Stimulated activated CD8-positive, alpha-beta memory T cell treated with anti-CD3 and anti-CD28 coated beads, Interleukin-7, amount 100 ng/mL, for 1 hour (primary cell): ENCODE measurements around the gene SULT1C2.
"Not testable (repeated sequence)": the region's sequence is repeated elsewhere in the genome, so short reads cannot be mapped to it uniquely, and the experiment has no call there.

Experiments used
- DNase-seq, 2 donors: peaks; one replicate each; pipeline ENCODE4 v3.0.0-alpha.2; 2020; ENCODE audit warnings: low read depth in 2 of 2

Gene SULT1C2

GRCh38 chr2:108351889-108352288 is 63.2 kb downstream of the SULT1C2 start:
- no peak for DNase-seq

GRCh38 chr2:108354136-108354535 is 65.4 kb downstream of the SULT1C2 start:
- no peak for DNase-seq

- DNase-seq: no peak
Observed at GRCh38 chr2:108355906-108356734, 67.4 kb downstream of the SULT1C2 start.

GRCh38 chr2:108359336-108359735 is 70.6 kb downstream of the SULT1C2 start:
- not testable (repeated sequence) for DNase-seq
